Activated CD8-positive, alpha-beta memory T cell treated with anti-CD3 and anti-CD28 coated beads, Interleukin-2, amount 50 U/mL, for 1 hour (primary cell): Measurements from ENCODE around the gene IL17RD.

Experiments
- DNase-seq: peaks from one replicate; pipeline ENCODE4 v3.0.0-alpha.2; 2020; ENCODE audit errors: extremely low read depth

The IL17RD gene

DNA sequence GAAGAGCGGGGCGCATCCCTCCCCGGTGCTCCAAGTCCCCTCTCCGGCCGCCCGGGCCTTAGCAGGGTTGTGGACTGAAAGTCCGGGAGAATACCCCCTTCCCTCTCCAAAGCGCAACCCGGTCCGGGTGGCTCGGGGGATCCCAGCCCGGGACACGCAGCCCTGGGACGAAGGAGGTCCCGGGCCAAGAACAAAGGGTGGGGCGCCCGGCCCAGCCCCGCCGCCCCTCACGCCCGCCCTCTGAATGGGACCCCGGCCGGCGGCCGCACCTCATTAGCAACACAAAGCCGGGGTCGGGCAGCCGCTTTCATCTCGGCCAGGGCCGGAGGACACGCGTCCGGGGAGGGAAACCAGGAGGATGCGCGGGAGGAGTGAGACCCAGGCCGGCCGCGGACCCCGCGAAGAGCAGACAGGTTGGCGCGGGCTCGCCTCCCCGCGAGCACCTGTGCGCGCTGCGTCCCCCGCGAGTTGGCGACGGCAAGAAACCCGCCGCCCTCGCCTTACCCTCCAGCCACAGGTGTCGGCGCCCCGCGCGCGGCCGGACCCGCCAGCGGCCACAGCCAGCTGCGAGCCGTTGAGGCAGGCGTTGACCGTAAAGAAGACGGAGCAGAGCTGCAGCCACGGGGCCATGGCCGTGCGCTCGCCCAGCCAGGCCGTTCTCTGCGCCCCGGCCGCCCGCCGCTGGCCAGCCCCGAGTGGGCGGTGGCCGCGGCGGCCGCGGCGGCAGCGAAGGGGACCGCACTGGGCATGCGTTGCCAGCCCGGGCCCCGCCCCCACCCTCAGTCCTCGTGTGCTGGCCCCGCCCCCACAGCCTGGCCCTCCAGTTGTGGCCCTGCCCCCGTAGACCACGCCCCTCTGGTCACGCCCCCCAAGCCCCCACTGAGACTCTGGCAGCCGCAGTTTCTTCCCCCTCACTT lies at the start of gene IL17RD:
Gene IL17RD, minus strand, starts transcription at position 697 of the 917 bp plus-strand sequence. Its CDS starts 67 bp downstream, at position 630.
- no peak for DNase-seq

DNA sequence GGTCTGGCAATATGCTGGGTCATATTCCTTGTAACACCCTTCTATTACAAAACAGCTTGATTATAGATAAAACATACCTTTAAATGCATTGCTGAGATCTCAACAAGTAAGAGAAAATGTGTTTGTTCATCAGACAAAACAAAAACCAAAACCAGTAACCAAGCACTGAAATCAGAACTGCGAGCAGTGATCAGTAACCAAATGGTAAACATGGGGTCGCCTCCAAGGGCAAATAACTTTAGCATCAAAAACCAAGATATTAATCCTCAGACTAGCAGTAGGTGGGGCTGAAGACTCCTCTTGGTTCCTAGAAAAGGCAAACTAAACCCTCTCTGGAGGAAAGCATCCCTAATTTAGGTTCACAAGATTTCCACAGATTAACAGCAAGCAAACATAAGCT lies 41.3 kb upstream of the IL17RD start:
- no peak for DNase-seq

DNA sequence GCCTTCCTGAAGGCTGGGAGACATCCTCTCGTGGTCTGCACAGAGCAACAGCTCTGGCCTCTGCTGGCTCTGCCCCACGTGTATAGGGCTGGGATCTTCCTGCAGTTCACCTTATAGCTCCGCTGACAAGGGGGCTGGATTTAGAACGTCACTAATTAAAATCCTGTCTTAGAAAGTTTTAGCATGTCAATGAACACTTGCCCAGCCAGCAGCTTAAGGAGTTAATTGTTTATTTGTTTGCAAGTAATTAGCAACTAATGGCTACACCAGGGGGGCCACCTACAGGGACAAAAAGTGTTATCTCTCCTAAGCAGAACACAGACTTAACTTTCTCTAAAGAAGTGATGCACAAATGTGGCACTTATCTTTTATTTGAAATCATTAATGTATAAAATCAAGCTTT lies 34.7 kb upstream of the IL17RD start, which contains the start of gene HESX1:
Gene HESX1, minus strand, starts transcription at position 84 of the 403 bp plus-strand sequence. Its CDS starts 60 bp downstream, at position 24.
- no peak for DNase-seq

DNA sequence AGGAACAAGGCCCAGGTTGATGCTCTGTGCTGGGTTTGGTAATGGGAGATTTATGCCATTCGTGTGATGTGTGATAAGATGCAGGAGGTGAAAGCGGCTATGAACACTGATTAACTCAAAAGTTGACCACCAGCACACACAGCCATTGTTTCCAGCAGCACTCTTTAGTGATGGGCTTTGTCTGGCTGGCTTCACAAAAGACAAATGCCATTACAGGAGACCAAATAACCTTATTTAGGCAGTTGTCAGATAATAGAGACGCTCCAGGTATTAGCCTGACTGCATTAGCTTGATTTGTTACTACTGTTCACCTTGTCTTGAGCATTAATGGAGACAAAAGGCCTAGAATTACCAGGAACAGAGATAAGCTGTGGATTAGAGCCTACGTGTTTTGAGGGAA lies 29.5 kb upstream of the IL17RD start:
- no peak for DNase-seq

DNA sequence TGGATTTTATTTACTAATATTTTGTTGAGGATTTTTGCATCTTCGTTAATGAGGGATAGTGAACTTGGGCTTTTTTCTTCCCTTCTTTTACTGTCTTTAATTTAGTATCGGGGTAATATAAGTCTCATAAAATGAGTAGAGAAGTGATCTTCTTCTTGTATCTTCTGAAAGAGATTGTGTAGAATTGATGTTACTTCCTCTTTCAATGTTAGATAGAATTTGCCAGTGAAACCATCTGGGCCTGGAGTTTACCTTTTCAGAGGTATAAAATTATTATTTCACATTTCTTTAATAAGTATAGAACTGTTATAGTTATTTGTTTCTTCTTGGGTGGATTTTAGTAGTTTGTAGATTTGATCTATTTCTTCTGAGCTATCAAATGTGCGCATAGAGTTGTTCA lies 26.9 kb upstream of the IL17RD start:
- no peak for DNase-seq

DNA sequence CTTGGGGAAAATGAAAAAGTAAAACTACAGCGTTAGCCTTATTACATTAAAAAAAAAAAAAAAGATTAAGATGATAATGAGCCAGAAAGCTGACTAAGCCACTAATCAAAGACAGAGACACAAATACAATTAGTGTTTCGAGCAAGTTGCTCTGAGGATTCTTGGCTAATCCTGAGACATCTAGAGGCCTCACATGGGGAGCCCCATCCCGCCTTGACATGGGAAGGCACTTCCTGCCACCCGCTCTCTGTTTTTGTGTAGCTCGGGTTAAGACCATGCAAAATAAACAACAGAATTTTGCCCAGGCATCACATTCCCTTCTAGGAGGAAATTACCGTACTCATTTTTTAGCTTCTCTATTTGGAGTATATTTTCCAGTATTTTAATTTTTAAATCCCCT lies 19.4 kb upstream of the IL17RD start:
- DNase-seq = no peak

DNA sequence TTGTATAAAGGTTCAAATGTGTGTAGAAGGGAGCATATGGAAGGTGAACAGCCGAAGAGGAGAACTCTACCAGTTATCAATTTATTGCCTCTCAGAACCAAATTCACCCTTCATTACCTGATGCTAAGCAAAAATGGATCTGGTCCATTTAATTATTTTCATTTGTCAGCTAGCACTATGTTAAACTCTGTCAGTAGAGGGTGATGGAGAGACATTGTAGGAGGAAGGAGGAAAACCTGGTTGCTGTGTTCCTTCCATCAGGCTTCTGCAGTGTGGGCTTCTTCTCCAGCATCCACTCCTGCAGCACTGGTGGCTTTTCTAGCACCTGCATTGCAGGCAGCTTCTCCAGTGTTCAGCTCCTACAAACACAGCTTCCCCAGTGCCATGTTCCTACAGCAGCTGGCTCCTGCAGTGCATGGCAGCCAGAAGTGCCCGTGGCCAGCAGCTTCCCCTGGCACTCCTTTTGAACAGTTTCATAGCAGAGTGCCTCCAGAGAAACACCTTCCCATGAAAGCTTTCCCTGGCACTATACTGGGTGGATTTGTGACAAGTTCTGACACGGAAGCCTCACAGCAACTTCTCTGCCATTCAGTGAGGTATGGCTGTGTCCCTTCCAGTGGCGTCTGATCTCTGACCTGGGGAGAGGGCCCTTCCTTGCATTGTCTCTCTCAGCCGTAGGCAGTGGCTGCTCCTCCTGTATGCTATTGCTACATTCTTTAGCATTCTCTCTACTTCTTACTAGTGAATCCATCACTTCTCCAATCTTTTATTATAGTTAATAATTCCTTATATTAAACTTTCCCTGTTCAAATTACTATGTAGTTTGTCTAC lies 14.6 kb upstream of the IL17RD start:
- no peak for DNase-seq

DNA sequence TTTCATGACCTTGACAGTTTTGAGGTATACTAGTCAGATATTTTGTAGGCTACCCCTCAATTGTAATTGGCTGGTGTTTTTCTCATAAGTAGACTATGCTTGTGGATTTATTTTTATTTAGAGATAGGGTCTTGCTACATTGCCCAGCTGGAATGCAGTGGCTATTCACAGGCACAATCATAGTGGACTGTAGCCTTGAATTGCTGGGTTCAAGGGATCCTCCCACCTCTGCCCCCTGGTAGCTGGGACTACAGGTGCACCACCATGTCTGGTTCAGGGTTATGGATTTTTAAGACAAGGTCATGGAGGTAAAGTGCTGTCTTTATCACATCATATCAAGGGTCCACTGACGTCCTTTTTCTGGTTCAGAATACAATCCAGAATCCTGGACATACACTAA lies 10.9 kb upstream of the IL17RD start:
- DNase-seq = no peak

DNA sequence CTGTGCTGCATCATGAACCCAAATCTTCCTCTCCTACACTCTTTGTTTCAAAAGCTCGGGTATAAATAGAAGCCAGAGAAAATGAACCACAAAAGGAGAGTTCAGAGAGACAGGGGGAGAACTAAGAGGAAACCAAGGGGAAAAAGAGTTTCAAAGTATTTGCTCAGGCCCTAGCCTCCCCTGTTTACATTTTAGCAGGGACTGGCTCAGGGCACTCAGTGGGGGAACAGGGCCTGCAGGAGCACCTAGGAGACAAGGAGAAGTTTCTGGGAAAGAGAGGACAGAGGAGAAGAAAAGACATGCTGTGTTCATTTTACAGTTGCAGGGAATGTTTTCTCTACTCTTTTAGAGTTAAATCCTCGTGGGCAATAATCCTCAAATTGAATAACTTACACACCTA lies 8.5 kb upstream of the IL17RD start:
- DNase-seq = no peak

DNA sequence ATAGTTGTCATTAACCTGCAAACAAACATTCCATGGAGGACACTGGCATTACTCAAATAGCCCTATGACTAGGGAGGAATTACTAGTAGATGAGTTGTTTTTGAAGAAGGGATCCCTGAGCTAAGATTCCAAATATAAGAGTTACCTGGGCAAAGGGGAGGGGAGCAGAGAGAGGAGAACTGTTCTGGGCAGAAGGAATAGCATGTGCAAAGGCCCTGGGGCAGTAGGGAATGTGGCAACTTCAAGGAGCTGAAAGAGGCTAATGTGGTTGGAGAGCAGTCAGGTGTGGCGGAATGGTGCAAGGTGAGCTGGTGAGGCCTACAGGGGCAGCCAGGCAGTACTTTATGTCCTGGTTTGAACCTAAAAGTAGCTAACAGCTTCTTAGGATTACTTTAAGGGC lies 5.8 kb upstream of the IL17RD start:
- no peak for DNase-seq

DNA sequence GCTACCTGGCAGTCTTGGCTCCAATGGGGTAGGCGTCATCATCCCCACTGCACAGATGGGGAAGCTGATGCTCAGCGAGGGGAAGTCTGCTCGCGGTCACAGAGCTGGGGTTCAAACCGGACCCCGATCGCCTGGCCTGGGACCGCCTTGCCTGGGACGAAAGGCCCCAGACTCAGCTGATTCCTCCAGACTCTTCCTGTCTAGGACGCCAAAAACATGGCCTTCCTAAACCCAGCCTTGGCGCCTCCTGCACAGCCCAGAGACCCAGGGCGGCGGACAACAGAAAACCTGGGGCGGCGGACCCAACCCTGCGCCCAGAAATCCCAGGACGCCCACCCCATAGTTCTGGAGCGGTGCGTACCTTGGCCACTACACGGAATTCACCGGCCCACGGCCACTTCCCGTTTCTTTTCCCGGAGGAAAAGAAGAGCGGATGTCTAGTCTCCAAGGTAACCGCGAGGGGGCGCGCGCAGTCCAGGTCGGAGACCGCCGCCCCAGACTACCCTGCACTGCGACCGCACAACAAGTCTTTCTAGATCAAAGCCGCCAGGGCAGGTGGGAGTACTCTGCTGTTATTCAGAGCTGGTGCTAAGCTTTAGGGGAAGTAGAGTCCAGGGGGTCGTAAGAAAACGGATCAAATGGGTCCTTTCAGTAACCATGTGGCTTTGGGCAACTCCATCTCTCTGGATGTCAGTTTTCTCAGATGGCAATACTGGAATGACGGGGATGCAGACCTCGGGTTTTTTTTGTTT lies 4.9 kb upstream of the IL17RD start:
- DNase-seq = peak; percentile 8

DNA sequence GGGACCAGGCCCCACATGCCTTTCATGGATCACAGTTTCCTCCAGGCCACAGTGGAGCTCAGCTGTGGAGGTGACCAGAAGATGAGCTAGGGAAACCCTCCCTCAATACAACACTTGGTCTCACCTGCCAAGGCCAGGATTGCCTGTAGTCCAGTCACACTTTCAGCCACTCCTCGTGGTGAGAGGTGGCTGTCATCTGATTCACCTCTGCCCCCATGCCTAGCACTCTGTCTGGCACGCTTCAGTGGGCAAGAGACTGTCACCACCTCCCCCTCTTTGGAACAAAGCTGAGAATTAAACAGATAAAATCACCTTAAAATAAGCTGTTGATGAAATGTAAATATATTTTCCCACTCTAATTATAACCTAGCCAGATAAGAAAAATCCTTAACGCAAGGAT lies 4.0 kb upstream of the IL17RD start:
- no peak for DNase-seq

DNA sequence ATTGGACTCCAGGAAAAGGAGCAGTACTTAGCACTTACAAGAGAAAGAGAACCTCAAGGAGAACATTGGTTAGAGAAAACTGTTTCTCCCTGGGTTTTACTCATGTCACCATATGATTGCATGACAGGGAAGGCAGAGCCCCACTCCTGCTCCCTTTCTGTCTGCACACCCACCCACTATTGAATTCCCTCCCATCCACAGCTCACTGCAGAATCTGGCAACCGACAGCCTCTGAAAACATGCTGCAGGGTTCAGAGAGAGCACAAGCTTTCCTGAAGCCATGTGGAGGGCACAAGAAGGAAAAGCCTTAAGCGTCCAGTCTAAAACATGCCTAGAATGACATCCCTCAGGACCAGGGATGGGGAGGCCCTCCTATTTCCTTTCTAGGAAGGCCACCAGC lies 3.0 kb upstream of the IL17RD start:
- DNase-seq = no peak

DNA sequence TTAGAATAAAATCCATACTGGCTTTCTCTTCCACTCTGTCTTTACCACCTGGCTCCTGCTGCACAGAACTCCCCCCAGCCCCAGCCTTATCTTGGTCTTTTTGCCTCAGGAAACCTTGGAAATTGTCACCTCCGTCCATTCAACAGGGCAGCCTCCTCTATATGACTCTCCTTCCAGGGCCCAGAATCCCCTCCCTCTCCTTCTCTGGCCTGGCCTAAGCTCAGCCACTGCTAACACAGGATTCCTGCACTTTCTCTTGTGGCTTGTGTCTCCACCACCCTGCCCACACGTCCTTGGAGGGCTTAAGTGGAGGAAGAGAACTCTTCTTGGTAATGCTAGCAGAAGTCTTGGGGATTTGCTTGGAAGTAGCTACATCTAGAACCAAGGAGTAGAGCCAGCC lies 1.5 kb upstream of the IL17RD start:
- no peak for DNase-seq

DNA sequence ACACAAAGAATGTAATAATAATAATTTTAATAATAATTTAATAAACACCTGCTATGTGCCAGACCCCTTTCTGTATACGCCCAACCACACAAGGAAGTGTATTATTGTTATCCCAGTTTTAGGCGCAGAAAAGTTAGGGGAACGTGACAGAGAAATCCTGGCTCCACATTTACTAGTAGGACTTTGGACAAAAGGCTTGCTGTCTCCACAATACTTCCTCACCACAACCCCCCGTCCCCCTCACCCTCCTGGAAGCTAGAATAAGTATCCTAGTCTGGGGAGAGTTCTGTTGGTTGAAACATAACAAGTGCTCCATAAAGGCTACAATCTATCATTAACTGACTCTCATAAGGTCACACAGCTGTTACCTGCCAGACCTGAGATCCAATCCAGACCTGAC lies 488 bp upstream of the IL17RD start:
- DNase-seq = no peak

DNA sequence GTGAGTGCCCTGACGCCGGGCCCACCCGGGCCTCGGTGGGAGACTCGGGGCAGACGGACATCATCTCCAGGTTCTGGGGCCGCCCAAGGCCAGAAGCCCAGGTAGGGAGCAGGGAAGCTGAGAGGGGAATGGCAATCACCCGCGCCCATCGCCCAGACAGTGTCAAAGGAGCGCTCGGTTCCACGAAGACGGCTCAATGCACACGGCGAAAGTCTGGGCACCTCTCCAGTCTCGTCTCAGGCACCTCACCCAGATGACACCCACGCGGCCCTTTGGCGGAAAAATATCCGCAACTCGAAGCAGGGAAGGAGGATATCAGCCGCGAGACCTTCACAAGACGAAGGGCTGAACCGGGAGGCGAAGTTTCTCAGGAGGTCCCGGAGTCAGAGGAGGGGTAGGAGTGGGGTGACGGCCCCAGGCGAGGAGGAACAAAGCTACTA lies 916 bp downstream of the IL17RD start:
- DNase-seq = no peak

DNA sequence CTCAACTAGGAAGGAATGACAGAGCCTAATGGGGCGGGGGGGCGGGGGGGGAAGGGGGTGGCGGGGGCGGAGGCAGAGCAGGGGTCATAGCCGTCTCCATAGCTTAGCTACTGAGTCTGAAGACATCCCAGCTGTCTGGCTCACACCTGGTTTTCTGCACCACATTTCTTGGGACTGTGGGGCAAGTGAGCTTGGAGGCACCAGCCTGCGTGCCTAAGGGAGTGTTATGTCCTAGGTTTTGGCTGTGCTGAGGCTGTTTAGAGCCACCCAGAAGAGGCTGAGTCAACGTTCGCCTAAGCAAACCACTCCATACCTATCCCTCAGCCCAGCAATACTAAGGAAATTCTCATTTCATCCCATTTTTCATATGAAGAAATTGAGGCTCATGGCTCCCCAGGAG lies 1.4 kb downstream of the IL17RD start:
- no peak for DNase-seq

DNA sequence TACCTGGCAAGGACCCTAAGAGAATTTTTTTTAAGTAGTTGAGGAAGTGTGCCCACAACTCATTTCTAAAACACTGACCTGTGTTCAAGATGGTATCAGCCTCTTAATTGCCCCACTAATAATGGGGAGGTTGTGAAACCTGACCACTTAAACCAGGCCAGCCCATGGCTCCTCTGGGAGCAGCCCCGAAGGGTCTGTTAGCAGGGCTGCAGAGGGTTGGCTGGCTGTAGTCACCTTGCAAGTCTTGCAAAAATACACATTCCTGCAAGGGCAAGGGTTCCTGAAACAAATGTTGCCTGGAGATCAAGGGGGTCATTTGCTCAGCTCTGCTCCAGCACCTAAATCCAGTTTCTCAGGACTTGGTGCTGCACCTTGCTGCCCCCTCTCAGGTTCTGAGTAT lies 3.2 kb downstream of the IL17RD start:
- DNase-seq = no peak

DNA sequence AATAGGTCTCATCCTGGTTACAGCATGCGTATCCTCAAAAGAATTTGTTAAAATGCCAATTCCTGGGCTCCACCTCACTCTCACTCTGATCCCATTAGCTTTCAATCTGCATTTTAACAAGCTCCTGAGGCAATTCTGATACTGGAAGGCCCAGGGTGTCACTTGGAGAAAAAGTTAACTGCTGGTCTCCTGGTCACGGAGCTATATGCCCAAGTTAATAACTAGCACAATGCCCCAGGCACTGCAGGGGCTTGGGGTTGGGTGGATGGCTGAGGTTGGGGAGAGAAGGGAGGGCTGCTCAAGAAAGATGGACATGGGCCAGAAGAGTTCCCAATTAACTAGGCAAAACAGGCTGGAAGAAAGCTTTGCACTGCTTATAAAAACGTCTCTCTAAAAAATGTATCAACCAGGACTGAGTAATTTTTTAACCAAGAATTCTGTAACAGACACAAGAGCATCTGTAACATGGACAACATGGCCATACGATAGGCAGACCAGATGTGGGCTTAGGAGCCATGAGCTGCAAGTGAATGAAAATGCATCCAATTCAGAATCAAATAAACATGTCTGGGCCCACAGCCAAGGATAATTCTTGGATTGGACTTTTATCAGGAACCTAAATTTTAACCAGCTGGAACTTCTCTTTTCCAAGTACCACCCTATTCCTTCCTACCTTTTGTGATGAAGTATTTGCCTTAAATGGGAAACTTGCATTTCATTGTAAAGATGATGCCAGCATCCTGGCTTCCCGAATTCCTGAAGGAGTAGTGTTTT lies 4.2 kb downstream of the IL17RD start:
- DNase-seq = no peak

DNA sequence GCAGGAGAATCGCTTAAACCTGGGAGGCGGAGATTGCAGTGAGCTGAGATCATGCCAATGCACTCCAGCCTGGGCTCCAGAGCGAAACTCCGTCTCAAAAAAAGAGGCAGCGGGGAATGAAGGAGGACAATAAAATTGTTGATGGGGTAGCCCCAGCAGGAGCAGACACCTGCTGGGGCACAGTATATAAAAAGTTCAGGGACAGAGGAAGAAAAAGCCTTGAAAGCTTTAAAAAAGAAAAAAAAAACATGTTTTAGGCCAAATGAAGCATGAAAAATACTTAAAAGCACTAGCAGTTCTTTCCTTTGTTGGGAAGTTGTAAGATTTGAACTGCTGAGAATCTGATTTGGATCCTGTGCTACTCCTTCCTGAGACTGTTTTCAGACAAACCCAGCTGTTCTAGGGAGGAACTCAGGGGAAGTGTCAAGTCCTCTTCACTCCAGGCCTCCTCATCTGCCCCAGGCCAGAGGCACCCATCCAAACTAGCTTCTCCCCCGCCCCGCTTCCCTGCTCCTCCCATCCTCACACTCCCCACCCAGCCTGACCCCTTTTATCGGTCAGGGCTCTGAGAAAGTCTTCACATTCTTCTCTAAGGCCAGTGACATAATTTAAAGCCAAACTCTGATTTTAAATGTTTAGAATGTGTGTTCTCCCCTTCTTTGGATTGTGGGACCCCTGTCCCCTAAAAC lies 4.9 kb downstream of the IL17RD start:
- no peak for DNase-seq
